ENCODE results near the gene ALPG. TPM values are rescaled to one million over a fixed set of nuclear protein-coding genes. Genes with fewer than 3 reads are reported as not detected.

The ALPG gene
- total RNA-seq, 1 donor from 2014 or later, result not detected

- Mint-ChIP-seq H3K27ac (no peak overlapping the region), H3K36me3 (no peaks in the 10 kb centered on the region), H3K4me1 (peaks cover 13% of the 10 kb centered on the region), H3K27me3 (ENCODE audit: low read depth) (peaks cover 87% of the 10 kb centered on the region), H3K4me3 (no peak overlapping the region), H3K9me3 (peaks cover 1% of the 10 kb centered on the region)
- no peak for TF ChIP-seq CTCF (IDR thresholded peaks at IDR 0.05; ENCODE audit: unreplicated experiment)
- DNase-seq (ENCODE audit: low spot score in 2 of 2, unreplicated experiment in 2 of 2), result no peak
Observed at GRCh38 chr2:232416521-232417470, 10.2 kb downstream of the ALPG start.

- Mint-ChIP-seq H3K9me3 (peaks cover 6% of the 10 kb centered on the region), H3K27ac (no peak overlapping the region), H3K36me3 (peaks cover under 1% of the 10 kb centered on the region), H3K27me3 (ENCODE audit: low read depth) (peaks cover 91% of the 10 kb centered on the region), H3K4me3 (no peak overlapping the region), H3K4me1 (peaks cover 13% of the 10 kb centered on the region)
- TF ChIP-seq CTCF (IDR thresholded peaks at IDR 0.05; ENCODE audit: unreplicated experiment), result no peak
- DNase-seq (ENCODE audit: low spot score in 2 of 2, unreplicated experiment in 2 of 2), result no peak
Observed at GRCh38 chr2:232417489-232417888, 10.8 kb downstream of the ALPG start.

- Mint-ChIP-seq H3K4me3 (peak overlapping the region; percentile 43), H3K4me1 (peaks cover 13% of the 10 kb centered on the region), H3K36me3 (peaks cover 4% of the 10 kb centered on the region), H3K27ac (no peak overlapping the region), H3K27me3 (ENCODE audit: low read depth) (peaks cover 91% of the 10 kb centered on the region), H3K9me3 (peaks cover 10% of the 10 kb centered on the region)
- TF ChIP-seq CTCF (IDR thresholded peaks at IDR 0.05; ENCODE audit: unreplicated experiment), result no peak
- no peak for DNase-seq (ENCODE audit: low spot score in 2 of 2, unreplicated experiment in 2 of 2)
Observed at GRCh38 chr2:232418056-232418455, 11.4 kb downstream of the ALPG start.

GRCh38 chr2:232418466-232419244 lies 12.0 kb downstream of the ALPG start:
- H3K27ac Mint-ChIP-seq, result no peak overlapping the region
- no peak for TF ChIP-seq CTCF (IDR thresholded peaks at IDR 0.05; ENCODE audit: unreplicated experiment)
- H3K9me3 Mint-ChIP-seq, result peaks cover 10% of the 10 kb centered on the region
- H3K27me3 Mint-ChIP-seq (ENCODE audit: low read depth), result peaks cover 91% of the 10 kb centered on the region
- H3K4me3 Mint-ChIP-seq, result peak overlapping the region; percentile 66
- H3K36me3 Mint-ChIP-seq, result peaks cover 4% of the 10 kb centered on the region
- peaks cover 13% of the 10 kb centered on the region for H3K4me1 Mint-ChIP-seq
- DNase-seq (ENCODE audit: low spot score in 2 of 2, unreplicated experiment in 2 of 2), result no peak

- no peak for TF ChIP-seq CTCF (IDR thresholded peaks at IDR 0.05; ENCODE audit: unreplicated experiment)
- Mint-ChIP-seq H3K27me3 (ENCODE audit: low read depth) (peaks cover 93% of the 10 kb centered on the region), H3K4me1 (peaks cover 13% of the 10 kb centered on the region), H3K4me3 (peak overlapping the region; percentile 66), H3K9me3 (peaks cover 10% of the 10 kb centered on the region), H3K27ac (no peak overlapping the region), H3K36me3 (peaks cover 4% of the 10 kb centered on the region)
- DNase-seq (ENCODE audit: low spot score in 2 of 2, unreplicated experiment in 2 of 2), result no peak
Observed at GRCh38 chr2:232419245-232420072, 12.8 kb downstream of the ALPG start.

All from mesothelial cell of epicardium (in vitro differentiated cells).